MM.1S (cell line): Measurements from ENCODE around the gene MYBL2.

Experiments used
- EZH2phosphoT487 ChIP-seq: fragments of 300-600 bp; sonication (generic); IDR thresholded peaks from 2 replicates; pipeline ENCODE4 v1.6.1; 2018; ENCODE audit warnings: antibody characterized with exemption, low read length
- TF ChIP-seq, protein P1 (sequence below): fragments of 300-600 bp; sonication (generic); IDR thresholded peaks from 2 replicates; pipeline ENCODE4 v1.5.1; 2016; ENCODE audit warnings: antibody characterized with exemption, low read length, mixed read lengths

DNA sequence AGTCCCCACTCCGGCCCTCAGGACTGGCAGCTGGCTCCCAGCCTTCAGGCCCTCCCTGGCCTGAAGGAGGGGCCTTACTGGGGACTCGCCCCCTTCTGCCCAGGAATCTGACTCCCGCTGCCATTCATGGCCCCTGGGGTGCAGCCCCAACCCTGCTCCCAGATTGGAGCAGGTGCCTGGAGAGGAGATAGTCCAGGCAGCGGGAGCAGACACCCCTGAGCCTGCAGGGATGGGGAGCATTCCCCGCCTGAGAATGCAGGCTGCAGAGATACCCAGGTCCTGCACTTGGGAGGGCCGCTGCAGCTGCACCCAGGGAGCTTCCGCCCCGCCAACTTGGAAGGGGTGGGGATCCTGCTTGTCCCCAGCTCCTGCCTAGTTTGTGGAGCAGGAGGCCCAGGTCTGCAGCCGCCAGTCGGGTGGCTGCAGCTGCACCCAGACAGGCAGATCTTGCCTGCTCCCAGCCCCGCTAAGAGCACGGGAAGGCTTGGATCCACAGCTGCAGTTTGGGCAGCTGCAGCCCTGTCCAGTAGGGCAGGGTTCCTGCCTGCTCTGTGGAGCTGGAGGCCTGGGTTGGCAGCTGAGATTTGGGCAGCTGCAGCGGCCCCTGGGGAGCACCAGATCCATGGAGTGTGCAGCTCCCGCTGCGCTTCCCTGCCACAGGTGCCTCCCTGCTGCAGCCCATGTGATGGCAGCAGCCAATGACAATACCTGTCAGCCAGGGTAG lies 54.7 kb downstream of the MYBL2 start:
- TF ChIP-seq, protein P1, sequence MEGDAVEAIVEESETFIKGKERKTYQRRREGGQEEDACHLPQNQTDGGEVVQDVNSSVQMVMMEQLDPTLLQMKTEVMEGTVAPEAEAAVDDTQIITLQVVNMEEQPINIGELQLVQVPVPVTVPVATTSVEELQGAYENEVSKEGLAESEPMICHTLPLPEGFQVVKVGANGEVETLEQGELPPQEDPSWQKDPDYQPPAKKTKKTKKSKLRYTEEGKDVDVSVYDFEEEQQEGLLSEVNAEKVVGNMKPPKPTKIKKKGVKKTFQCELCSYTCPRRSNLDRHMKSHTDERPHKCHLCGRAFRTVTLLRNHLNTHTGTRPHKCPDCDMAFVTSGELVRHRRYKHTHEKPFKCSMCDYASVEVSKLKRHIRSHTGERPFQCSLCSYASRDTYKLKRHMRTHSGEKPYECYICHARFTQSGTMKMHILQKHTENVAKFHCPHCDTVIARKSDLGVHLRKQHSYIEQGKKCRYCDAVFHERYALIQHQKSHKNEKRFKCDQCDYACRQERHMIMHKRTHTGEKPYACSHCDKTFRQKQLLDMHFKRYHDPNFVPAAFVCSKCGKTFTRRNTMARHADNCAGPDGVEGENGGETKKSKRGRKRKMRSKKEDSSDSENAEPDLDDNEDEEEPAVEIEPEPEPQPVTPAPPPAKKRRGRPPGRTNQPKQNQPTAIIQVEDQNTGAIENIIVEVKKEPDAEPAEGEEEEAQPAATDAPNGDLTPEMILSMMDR, result no peak
- TF ChIP-seq EZH2phosphoT487, result no peak
